HepG2 (cell line): ENCODE measurements around the gene NOL8. TPM values are rescaled to one million over a fixed set of nuclear protein-coding genes. Genes with fewer than 3 reads are reported as not detected.

Source experiments
- ATAC-seq: fragments of 200-7000 bp; cut with Tn5 transposase; 3 replicates; pipeline ENCODE4 v1.9.1; 2020; ENCODE audit warnings: mild to moderate bottlenecking, moderate library complexity
- BruUV-seq: library from RNA; stranded (reverse); fragments of 400-500 nt; replicated peaks from 2 replicates; lab custom pipeline; 2021; lab: Mats Ljungman, UMichigan
- CTCF ChIA-PET: fragments of 300-600 bp; formaldehyde crosslinking; extraction: SDS; loops from one replicate; lab custom pipeline; 2021; ENCODE audit warnings: low total read pairs, inconsistent platforms, low intra/inter-chr PET ratio; lab: Yijun Ruan, JAX
- POLR2A ChIA-PET: fragments of 350-600 bp; sonication (Branson Sonifier 250); formaldehyde crosslinking; loops from one replicate; lab custom pipeline; 2020; ENCODE audit warnings: antibody characterized with exemption, inconsistent platforms; lab: Yijun Ruan, JAX
- DNase-seq: peaks from one replicate; pipeline ENCODE4 v3.0.0-alpha.2; 2015; ENCODE audit warnings: low spot score
- FAIRE-seq: peaks from 3 replicates; lab custom pipeline; 2011; peaks lifted over from hg19 to GRCh38; lab: Jason Lieb, UNC
- H2AFZ ChIP-seq: one replicate; pipeline ENCODE4 v1.6.1; 2011; ENCODE audit warnings: low read length, inconsistent platforms
- H3K27ac ChIP-seq: fragments of 300-600 bp; 3 replicates; pipeline ENCODE4 v1.8.0; 2011; ENCODE audit warnings: mixed run types, mild to moderate bottlenecking, mixed read lengths, low read length, inconsistent platforms; ENCODE audit not compliant: insufficient read depth; ENCODE audit errors: extremely low read length
- H3K27me3 ChIP-seq, 2 experiments: fragments of 200-600 bp in 1 of 2; 2 replicates in 1 of 2; 3 replicates in 1 of 2; pipeline versions ENCODE4 v1.6.0 to v1.8.0; 2011; ENCODE audit warnings: low read length in 2 of 2, mild to moderate bottlenecking in 2 of 2, moderate library complexity in 2 of 2, inconsistent platforms in 1 of 2; ENCODE audit not compliant: insufficient read depth in 2 of 2, control insufficient read depth in 1 of 2
- H3K36me3 ChIP-seq, 2 experiments: fragments of 200-600 bp in 1 of 2; replicated peaks in 1 of 2; 2 replicates in 1 of 2; 3 replicates in 1 of 2; pipeline versions ENCODE4 v1.5.1 to v1.8.0; 2011; ENCODE audit warnings: low read length in 2 of 2, inconsistent platforms in 1 of 2; ENCODE audit not compliant: insufficient read depth in 2 of 2, control insufficient read depth in 1 of 2
- H3K4me1 ChIP-seq: 2 replicates; pipeline ENCODE4 v1.5.1; 2012; ENCODE audit warnings: low read length, inconsistent platforms; ENCODE audit not compliant: insufficient read depth
- H3K4me2 ChIP-seq: 2 replicates; pipeline ENCODE4 v1.6.0; 2011; ENCODE audit warnings: low read depth, low read length, inconsistent platforms
- H3K4me3 ChIP-seq, 3 experiments: fragments of 200-600 bp in 1 of 3; sonication (generic), shearing (Covaris generic) in 1 of 3; replicated peaks in 1 of 3; 2 replicates each; pipeline ENCODE4 v1.5.1; 2011 to 2016; ENCODE audit warnings: low read length in 3 of 3, inconsistent platforms in 2 of 3, low read depth in 2 of 3, mild to moderate bottlenecking in 2 of 3, control low read depth in 1 of 3, mixed read lengths in 1 of 3; ENCODE audit not compliant: insufficient read depth in 1 of 3
- H3K79me2 ChIP-seq: one replicate; pipeline ENCODE4 v1.6.1; 2011; ENCODE audit warnings: low read length, inconsistent platforms; ENCODE audit not compliant: insufficient read depth
- H3K9ac ChIP-seq: 2 replicates; pipeline ENCODE4 v1.6.0; 2011; ENCODE audit warnings: mild to moderate bottlenecking, low read depth, low read length, inconsistent platforms; ENCODE audit not compliant: insufficient read depth
- H3K9me3 ChIP-seq: 2 replicates; pipeline ENCODE4 v1.5.1; 2012; ENCODE audit warnings: mild to moderate bottlenecking, low read length
- H4K20me1 ChIP-seq: 2 replicates; pipeline ENCODE4 v1.6.0; 2011; ENCODE audit warnings: inconsistent platforms, mild to moderate bottlenecking, low read length, moderate library complexity; ENCODE audit not compliant: insufficient read depth
- CTCF ChIP-seq: sonication (generic); formaldehyde crosslinking; IDR thresholded peaks from 2 replicates; pipeline ENCODE4 v1.5.0; 2020; ENCODE audit warnings: mild to moderate bottlenecking, missing genetic modification reagents, moderate library complexity
- GATAD2A ChIP-seq: IDR thresholded peaks from 2 replicates; pipeline ENCODE4 v1.6.1; 2016
- HNF1A ChIP-seq, 2 experiments: sonication (generic) in 1 of 2; formaldehyde crosslinking in 1 of 2; IDR thresholded peaks; 2 replicates each; pipeline versions ENCODE4 v1.4.0 to v1.6.1; 2016 to 2020; ENCODE audit warnings: borderline replicate concordance in 1 of 2, low read depth in 1 of 2, mild to moderate bottlenecking in 1 of 2, missing genetic modification reagents in 1 of 2
- HNF1B ChIP-seq: sonication (generic); formaldehyde crosslinking; IDR thresholded peaks from 2 replicates; pipeline ENCODE4 v1.5.1; 2020; ENCODE audit warnings: mild to moderate bottlenecking, moderate library complexity, missing genetic modification reagents
- HNF4A ChIP-seq: sonication (generic); formaldehyde crosslinking; IDR thresholded peaks from 2 replicates; pipeline ENCODE4 v1.4.0; 2020; ENCODE audit warnings: missing genetic modification reagents
- SAP130 ChIP-seq: IDR thresholded peaks from 2 replicates; pipeline ENCODE4 v1.6.1; 2016; ENCODE audit warnings: low read depth
- SP2 ChIP-seq: sonication (generic); formaldehyde crosslinking; IDR thresholded peaks from 2 replicates; pipeline ENCODE4 v1.5.1; 2020; ENCODE audit warnings: mild to moderate bottlenecking, missing genetic modification reagents
- TCF7L2 ChIP-seq: IDR thresholded peaks from 2 replicates; pipeline ENCODE4 v1.6.1; 2011; ENCODE audit warnings: mild to moderate bottlenecking, low read depth, low read length, moderate library complexity
- ZNF317 ChIP-seq: sonication (generic); formaldehyde crosslinking; IDR thresholded peaks from 2 replicates; pipeline ENCODE4 v1.5.0; 2020; ENCODE audit warnings: mild to moderate bottlenecking, missing genetic modification reagents
- WGBS: methylation state at CpG from one replicate; pipeline ENCODE4 v1.1.6; 2017; ENCODE audit warnings: low lambda C conversion rate; 5-methylcytosine and 5-hydroxymethylcytosine counted together
- in situ Hi-C: cut with HindIII; loops from 2 replicates; pipeline ENCODE4 v1.10.0; 2017; ENCODE audit warnings: low pct_unique_long_range_greater_than_20kb; ENCODE audit not compliant: extremely low pct_ligation_motif_present
- intact Hi-C: fragments of 100-400 bp; cut with micrococcal nuclease; formaldehyde crosslinking; loops from one replicate; pipeline ENCODE4 v1.10.0; 2022; ENCODE audit not compliant: unreplicated experiment
- polyA plus RNA-seq, 8 experiments: library from polyadenylated mRNA; depleted of rRNA in 3 of 8; stranded (reverse) in 7 of 8; unstranded in 1 of 8; fragments of >200 nt; fragmentation: Illumina TruSeq in 4 of 8; extraction: Trizol in 4 of 8; gene quantifications; 2 replicates each; pipeline versions ENCODE4 v1.2.1 to v1.2.3, GENCODE V29; 2011 to 2016; ENCODE audit warnings: low read depth in 4 of 8, missing spikeins in 1 of 8, mixed read lengths in 1 of 8; ENCODE audit not compliant: insufficient read depth in 1 of 8
- total RNA-seq, 5 experiments: library from RNA; depleted of rRNA; stranded (reverse); fragments of >200 nt; fragmentation: Illumina TruSeq; extraction: Trizol; gene quantifications; 2 replicates each; pipeline ENCODE4 v1.2.3, GENCODE V29; 2016; ENCODE audit warnings: low read depth in 1 of 5
- TF ChIP-seq, protein P1 (sequence below): sonication (generic); formaldehyde crosslinking; IDR thresholded peaks from 2 replicates; pipeline ENCODE4 v1.4.0; 2020; ENCODE audit warnings: missing genetic modification reagents

Gene NOL8
- total and polyA plus RNA-seq, 2 of the 13 experiments (the other 11 are each of a cell fraction or from before 2014, with no cell fraction given): 12.8 to 36.3 TPM

DNA sequence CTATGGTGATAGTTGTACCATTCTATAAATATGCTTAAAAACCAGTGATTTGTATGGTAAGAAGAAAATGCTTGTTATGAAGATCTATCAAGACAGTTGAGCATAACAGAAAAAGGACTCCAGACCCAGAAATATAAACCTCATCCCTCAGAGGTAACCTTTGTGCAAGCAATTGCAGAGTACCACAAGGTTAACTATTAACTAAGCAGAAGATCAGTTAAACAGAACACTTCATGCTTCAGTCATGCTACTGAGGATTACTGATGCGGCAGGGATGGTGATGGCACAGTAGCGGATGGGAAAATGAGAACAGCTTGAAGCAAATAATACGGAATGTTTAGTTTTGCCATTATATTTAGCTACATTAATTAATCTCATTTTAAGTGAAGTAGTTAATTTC is 77.2 kb downstream of the NOL8 start:
- POLR2A ChIA-PET: interaction anchor here (0.9 kb wide), 1 partner anchor 44 kb away, joined by 3 read pairs; no protein-coding TSS in a partner anchor
- H3K36me3 ChIP-seq: peaks cover 42 to 88% of the 10 kb centered on the region in 2 experiments
- H4K20me1 ChIP-seq: peaks cover 20% of the 10 kb centered on the region
- H2AFZ ChIP-seq: no peak overlapping the region
- no peak overlapping the region for H3K4me2 ChIP-seq
- H3K4me3 ChIP-seq: no peak overlapping the region
- intact Hi-C loops (loop anchor here (1.0 kb wide), 1 partner anchor 110 kb away; no protein-coding TSS in a partner anchor), in situ Hi-C loops (loop anchor here (10.0 kb wide), 2 partner anchors 103 to 197 kb away; no protein-coding TSS in a partner anchor)
- no peak overlapping the region for H3K9ac ChIP-seq
- DNase-seq: peak; percentile 73
- no peaks in the 10 kb centered on the region for H3K27me3 ChIP-seq
- peaks cover 23% of the 10 kb centered on the region for H3K4me1 ChIP-seq
- FAIRE-seq: peak; percentile 79
- H3K9me3 ChIP-seq: no peaks in the 10 kb centered on the region
- ATAC-seq: peak; percentile 98
- WGBS: 46% methylated on average over 3 of the region's 3 CpGs
- H3K27ac ChIP-seq: no peak overlapping the region
- CTCF ChIA-PET: no interaction called here
- BruUV-seq: no TSS peak
- peaks cover 2% of the 10 kb centered on the region for H3K79me2 ChIP-seq
- 0 out of 2 replicates have a peak, but pooled peaks have one; percentile 26 for TF ChIP-seq HNF4A (CRISPR knock-in tag)
- TF ChIP-seq, protein P1, sequence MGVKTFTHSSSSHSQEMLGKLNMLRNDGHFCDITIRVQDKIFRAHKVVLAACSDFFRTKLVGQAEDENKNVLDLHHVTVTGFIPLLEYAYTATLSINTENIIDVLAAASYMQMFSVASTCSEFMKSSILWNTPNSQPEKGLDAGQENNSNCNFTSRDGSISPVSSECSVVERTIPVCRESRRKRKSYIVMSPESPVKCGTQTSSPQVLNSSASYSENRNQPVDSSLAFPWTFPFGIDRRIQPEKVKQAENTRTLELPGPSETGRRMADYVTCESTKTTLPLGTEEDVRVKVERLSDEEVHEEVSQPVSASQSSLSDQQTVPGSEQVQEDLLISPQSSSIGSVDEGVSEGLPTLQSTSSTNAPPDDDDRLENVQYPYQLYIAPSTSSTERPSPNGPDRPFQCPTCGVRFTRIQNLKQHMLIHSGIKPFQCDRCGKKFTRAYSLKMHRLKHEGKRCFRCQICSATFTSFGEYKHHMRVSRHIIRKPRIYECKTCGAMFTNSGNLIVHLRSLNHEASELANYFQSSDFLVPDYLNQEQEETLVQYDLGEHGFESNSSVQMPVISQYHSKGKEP (CRISPR knock-in tag): no peak
- TF ChIP-seq CTCF (CRISPR knock-in tag): no peak
- peak; percentile 67; the same call in 1 of the 2 replicates for TF ChIP-seq ZNF317 (CRISPR knock-in tag)
- TF ChIP-seq TCF7L2: no peak
- TF ChIP-seq GATAD2A: 0 out of 2 replicates have a peak, but pooled peaks have one; percentile 26
- TF ChIP-seq HNF1B (CRISPR knock-in tag): peak; percentile 42; the same call in 1 of the 2 replicates
- TF ChIP-seq SP2: no peak
- peak; percentile 51 for TF ChIP-seq SAP130 (CRISPR knock-in tag)
- peak; percentile 89 for TF ChIP-seq HNF1A (IDR thresholded peaks at IDR 0.05; ENCODE audit: low read depth)
- peak; percentile 85; the same call in 1 of the 2 replicates for TF ChIP-seq HNF1A (CRISPR knock-in tag; IDR thresholded peaks at IDR 0.05; ENCODE audit: borderline replicate concordance)
